GM12873 (cell line): ENCODE results near the gene DIABLO.

Experiments
- TF ChIP-seq, protein P1 (sequence below): IDR thresholded peaks from 2 replicates; pipeline ENCODE4 v1.5.1; 2012; ENCODE audit warnings: low read depth, mild to moderate bottlenecking, moderate library complexity, low read length, control low read depth; ENCODE audit not compliant: insufficient read depth; ENCODE audit errors: missing control alignments

The DIABLO gene

DNA sequence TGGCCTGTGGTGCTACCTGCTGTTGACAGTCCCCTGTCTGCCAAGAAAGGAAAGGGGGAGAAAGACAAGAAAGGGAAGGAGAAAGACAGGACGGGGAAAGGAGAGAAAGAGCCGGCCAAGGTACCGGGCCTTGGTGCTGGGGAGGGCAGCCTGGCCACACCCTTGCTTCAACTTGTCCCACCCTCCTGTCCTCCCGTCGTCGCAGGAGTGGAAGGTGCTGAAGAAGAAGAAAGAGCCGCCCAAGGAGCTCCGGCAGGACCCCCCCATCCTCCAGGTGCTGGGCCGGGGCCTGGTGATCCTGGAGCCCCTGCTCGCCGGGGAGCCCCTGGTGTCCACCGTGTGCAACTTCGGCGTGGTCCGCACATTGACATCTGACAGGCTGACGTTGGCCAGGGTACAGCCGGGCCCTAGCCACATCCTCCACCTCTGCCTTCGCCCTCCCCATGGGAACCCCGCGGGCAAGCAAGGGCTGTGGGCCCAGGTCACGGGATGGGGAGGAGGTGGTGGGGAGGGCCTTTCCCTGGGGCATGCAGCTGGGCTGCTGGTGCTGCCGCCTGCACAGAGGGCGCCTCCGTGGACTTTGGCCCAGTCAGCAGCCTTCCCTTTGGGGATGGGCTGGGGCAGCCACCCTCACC is 25.2 kb downstream of the DIABLO start:
- TF ChIP-seq, protein P1, sequence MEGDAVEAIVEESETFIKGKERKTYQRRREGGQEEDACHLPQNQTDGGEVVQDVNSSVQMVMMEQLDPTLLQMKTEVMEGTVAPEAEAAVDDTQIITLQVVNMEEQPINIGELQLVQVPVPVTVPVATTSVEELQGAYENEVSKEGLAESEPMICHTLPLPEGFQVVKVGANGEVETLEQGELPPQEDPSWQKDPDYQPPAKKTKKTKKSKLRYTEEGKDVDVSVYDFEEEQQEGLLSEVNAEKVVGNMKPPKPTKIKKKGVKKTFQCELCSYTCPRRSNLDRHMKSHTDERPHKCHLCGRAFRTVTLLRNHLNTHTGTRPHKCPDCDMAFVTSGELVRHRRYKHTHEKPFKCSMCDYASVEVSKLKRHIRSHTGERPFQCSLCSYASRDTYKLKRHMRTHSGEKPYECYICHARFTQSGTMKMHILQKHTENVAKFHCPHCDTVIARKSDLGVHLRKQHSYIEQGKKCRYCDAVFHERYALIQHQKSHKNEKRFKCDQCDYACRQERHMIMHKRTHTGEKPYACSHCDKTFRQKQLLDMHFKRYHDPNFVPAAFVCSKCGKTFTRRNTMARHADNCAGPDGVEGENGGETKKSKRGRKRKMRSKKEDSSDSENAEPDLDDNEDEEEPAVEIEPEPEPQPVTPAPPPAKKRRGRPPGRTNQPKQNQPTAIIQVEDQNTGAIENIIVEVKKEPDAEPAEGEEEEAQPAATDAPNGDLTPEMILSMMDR, result no peak

DNA sequence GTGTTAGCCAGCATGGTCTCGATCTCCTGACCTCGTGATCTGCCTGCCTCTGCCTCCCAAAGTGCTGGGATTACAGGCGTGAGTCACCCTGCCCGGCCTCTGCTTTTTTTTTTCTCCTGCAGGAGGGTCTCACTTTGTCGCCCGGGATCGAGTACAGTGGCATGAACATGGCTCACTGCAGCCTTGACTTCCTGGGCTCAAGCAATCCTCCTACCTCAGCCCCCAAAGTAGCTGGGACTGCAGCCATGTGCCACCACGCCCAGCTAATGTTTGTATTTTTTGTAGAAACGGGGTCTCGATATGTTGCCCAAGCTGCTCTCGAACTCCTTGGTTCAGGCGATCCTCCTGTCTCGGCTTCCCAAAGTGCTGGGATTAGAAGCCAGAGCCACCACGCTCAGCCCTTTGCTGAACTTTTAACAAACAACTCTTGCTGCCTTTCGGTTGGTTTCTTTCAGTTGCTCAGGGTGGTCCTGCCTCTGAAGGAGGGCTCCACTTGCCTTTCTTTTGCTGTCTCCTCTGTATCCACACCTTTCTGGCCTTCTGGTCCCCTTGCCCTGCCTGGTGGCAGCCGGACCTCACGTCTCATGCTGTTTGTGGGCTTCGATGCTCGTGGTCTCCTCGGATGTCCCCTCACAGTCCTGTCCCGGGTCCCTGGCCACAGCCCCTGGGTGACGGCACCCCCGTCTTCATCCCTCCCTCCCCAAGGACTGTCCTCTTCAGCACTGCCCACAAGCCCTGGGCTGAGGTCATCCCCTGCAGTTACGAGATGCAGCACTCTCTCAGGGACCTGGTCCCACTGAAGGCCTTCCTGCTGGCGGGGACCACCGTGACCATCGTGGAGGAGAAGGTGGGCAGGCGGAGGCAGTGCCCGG is 26.1 kb downstream of the DIABLO start:
- TF ChIP-seq, protein P1, result no peak

DNA sequence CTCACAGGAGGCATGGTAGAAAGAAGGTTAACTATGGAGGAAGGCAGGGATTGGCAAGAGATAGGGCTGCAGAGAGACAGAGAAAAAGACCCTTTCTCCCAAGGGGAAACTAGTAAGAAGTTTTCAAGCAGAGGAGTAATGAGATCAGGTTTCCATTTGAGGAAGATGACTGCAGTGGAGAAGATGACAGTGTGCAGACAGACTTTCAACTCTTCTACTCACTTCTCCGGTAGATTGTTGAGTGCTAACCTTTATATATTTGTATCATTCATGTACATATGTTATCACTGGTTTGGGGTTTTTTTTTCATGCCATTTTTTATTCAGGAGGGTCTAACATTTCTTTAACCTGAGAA is 28.3 kb downstream of the DIABLO start:
- TF ChIP-seq, protein P1, result no peak

DNA sequence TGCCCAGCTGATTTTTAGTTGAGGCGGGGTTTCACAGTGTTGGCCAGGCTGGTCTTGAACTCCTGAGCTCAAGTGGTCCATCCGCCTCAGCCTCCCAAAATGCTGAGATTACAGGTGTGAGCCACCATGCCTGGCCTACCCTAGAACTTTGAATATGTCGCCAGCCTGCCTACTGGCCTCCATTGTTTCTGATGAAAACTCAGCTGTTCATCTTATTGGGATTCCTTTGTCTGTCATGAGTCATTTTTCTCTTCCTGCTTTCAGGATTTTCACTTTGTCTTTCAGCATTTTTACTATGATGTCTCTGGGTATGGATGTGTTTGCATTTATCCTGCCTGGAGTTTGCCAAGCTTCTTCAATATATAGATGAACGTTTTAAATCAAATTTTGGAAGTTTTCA is 30.4 kb downstream of the DIABLO start:
- TF ChIP-seq, protein P1, result no peak

DNA sequence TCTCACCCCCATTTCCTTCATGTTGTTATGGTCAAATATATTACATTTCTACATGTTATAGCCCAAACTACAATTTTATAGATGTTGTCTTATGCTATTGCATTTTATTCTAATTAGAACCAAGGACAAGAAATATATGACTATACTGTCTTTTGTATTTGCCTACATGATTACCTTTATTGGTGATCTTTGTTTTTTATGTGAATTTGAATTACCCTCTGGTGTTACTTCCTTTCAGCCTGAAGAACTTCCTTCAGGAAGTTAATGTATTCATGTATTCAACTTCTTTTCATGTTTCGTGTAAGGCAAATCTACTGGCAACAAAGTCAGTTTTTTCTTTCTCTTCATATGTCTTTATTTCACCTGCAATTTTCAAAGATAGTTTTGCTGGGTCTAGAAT is 31.0 kb downstream of the DIABLO start:
- TF ChIP-seq, protein P1, result no peak

DNA sequence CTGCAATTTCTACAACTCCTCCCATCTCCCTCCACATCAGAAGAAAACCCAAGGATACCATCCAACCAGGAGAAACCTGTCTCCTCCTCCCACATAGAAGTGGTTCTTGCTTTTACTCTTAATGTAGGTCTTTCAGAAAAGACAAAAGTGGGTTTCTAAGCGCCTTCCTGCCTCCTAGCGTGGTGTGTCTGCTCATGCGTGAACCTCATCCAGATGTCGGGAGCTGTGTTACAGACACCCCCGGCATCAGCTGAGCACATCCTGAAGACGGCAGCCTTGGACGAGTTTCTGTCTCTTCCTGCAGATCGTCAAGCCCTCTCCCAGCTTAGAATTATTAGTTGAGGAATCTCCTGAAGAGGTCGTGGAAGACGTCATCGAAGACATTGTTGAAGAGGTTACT is 33.4 kb downstream of the DIABLO start:
- TF ChIP-seq, protein P1, result no peak

DNA sequence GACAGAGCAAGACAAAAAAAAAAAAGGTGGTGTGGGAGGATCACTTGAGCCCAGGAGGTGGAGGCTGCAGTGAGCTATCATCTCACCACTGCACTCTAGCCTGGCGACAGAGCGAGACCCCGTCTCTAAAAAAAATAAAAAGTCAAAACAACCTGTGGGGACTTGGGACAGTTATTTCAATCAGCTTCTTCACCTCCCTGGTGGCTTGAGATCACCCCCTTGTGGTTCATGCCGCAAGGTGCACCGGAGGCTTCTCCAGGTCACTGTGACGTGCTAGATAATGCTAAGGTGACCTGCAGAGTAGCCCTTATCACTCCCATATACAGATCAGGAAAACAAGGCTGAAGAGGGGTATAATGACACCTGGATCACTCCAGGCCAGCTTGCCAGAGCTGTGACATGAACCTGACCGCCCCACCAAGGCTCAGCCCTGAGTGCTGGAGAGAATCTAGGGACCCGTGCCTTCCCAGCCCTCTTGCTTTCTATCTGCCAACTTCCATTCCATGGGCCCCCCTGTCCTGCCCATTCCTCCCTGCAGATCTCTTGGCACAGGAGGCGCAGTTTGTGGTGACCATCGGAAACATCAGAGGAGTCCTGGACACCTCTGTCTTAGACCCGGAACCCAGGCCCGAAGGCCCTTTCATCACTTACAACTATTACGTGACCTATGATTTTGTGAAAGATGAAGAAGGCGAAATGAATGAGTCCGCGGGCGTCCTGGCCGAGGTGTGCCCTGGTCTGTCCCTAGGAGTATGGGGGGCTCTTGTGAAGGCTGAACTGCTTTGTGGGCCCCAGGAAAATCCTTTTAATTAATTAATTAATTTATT is 34.8 kb downstream of the DIABLO start:
- TF ChIP-seq, protein P1, result peak; percentile 95
